Medulla oblongata (tissue), 1 donor: ENCODE measurements around the gene JUNB.

ENCODE experiments used
- DNase-seq: peaks from one replicate; pipeline ENCODE4 v3.0.0-alpha.2; 2015; ENCODE audit errors: extremely low spot score

JUNB gene

GRCh38 chr19:12791345-12792050 is at the start of gene JUNB:
TSS of gene JUNB (plus strand) at chr19:12791486. CDS start at chr19:12791772, 286 bp downstream.
- DNase-seq: peak; percentile 98

DNA sequence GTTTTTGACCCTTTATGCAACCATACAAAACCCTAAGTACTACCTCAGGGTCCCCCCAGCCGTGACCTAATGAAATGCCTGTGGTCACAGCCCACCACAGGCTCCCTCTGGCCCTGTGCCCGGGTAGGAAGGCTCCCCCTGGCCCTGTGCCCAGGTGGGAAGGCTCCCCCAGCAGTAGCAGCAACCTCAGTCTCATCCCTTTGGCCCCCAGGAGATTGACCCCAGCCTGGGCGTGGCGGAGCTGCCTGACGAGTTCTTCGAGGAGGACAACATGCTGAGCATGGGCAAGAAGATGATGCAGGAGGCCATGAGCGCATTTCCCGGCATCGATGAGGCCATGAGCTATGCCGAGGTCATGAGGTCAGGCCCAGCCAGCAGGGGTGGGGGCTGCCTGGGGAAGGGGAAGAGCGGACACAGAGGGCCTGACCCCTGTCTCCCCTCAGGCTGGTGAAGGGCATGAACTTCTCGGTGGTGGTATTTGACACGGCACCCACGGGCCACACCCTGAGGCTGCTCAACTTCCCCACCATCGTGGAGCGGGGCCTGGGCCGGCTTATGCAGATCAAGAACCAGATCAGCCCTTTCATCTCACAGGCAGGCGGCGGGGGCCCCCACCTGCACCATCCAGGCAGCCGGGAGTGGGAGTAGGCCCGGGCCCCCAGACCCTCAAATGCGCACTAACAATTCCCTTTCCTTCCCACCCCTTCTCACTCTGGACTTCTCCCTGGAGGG is 46.0 kb upstream of the JUNB start:
- no peak for DNase-seq

GRCh38 chr19:12748489-12748888 is 42.8 kb upstream of the JUNB start:
- no peak for DNase-seq

DNA sequence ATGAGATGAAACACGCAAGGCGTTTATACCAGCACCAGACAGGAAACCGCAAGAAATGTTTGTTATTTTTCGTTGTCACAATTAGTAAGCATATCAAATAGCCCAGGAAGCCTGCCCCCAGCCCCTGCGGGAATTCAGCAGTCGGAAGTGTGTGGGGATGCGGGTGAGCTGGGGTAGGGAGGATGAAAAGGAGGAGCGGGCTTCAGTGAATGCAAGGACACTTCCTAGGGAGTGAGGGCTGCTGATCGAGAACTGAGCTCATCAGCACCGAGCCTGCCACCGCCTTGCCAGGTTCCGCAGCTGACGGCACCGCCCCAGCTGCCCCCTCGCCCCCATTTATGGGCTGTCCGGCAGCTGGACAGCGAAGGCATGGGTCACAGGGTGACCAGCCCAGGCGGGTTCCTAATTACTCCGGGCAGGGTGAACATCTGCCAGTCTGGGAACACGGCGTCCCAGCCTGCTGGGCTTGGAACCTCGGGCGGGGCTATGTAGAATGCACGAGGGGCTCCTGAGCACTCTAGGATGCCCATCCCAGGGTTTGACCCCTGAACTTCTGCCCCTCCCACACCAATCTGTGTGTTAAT is 41.3 kb upstream of the JUNB start:
- no peak for DNase-seq

GRCh38 chr19:12750851-12751250 is 40.4 kb upstream of the JUNB start:
- DNase-seq: no peak

DNA sequence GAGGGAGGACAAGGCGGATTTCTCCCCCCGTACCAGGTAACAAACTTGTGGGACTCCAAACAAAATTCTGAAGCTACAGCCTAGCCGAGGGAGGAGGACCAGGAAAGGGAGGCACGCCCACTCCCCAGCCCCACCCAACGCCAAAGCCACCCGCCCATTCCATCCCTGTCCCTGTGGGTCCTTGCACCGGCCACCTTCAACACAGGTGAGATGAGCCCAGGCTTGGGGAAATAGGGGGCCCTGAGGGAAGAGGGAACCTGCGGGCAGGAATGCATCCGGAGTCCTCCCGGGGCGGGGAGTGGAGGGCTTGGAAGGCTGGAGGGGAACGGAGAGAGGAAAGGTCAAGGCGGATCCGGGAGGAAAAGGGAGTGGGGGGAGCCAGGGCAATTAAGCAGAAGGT is 39.7 kb upstream of the JUNB start, which contains the start of gene BEST2:
Gene BEST2, plus strand, starts transcription at position 157 of the 400 bp plus-strand sequence. CDS start 802 bp downstream, outside the sequence.
- DNase-seq: no peak

- no peak for DNase-seq
These were observed 39.1 kb upstream of the JUNB start for GRCh38 chr19:12752056-12752781.

DNA sequence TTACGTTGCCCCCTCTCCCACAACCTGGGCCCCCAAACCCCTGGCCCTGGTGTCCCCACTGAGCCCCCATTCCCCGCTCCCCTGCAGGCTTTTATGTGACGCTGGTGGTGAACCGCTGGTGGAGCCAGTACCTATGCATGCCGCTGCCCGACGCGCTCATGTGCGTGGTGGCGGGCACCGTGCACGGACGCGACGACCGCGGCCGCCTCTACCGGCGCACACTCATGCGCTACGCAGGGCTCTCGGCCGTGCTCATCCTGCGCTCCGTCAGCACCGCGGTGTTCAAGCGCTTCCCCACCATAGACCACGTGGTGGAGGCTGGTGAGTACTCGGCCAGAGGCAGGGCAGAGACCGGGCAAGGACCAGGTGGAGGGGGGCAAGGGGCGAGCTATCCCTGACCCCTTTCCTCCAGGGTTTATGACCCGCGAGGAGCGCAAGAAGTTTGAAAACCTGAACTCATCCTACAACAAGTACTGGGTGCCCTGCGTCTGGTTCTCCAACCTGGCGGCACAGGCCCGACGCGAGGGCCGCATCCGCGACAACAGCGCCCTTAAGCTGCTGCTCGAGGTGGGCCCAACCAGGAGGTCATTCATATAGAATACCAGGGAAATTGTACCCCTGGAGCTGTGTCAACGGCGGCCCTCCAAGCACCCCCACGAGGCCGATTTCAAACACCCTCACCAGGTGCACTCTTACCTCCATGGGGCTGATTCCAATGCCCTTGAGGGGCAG is 36.7 kb upstream of the JUNB start:
- DNase-seq: no peak

DNA sequence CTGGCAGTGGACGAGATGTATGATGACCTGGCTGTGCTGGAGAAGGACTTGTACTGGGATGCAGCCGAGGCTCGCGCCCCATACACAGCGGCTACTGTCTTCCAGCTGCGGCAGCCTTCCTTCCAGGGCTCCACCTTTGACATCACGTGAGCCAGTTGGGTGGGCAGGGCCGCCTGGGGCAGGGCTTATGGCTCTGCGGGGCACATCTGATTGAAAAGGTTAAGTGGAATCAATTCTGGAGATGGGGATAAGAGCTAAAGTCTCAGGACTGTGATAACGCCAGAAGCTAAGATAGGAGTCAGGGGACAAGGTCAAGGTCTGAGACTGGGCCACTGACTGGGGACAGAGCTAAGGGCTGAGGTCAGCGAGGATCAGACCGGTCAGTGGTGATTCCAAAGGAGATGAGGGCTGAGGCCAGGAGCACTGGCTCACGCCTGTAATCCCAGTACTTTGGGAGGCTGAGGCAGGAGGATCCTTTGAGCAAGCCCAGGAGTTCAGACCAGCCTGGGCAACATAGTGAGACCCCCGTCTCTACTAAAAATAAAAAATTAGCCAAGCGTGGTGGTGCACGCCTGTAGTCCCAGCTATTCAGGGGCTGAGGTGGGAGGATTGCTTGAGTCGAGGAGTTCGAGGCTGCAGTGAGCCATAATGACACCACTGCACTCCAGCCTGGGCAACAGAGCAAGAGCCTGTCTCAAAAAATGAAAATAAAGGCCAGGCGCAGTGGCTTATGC is 35.0 kb upstream of the JUNB start:
- DNase-seq: no peak

DNA sequence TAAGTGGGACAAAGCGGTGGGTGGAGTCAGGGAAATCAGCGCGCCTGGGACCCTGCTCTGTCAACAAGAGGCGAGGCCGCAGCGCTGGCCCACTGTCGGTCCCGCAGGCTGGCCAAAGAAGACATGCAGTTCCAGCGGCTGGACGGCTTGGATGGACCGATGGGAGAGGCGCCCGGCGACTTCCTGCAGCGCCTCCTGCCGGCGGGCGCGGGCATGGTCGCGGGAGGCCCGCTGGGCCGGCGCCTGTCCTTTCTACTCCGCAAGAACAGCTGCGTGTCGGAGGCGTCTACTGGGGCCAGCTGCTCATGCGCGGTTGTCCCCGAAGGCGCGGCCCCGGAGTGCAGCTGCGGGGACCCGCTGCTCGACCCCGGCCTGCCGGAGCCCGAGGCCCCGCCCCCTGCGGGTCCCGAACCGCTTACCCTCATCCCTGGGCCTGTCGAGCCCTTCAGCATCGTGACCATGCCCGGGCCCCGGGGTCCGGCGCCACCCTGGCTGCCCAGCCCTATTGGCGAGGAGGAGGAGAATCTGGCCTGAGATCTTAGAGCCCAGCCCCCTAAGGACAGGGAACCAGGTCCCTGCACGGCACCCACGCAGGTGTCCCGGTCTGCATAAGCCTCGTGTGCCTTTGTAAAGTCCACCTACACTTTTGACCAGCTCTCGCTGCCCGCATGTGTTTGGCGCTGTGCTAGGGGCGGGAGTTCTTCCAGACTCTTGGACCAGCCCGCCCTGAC is 33.6 kb upstream of the JUNB start:
- DNase-seq: peak; percentile 58

- DNase-seq: no peak
These were observed 31.6 kb upstream of the JUNB start for GRCh38 chr19:12759686-12760085.

DNA sequence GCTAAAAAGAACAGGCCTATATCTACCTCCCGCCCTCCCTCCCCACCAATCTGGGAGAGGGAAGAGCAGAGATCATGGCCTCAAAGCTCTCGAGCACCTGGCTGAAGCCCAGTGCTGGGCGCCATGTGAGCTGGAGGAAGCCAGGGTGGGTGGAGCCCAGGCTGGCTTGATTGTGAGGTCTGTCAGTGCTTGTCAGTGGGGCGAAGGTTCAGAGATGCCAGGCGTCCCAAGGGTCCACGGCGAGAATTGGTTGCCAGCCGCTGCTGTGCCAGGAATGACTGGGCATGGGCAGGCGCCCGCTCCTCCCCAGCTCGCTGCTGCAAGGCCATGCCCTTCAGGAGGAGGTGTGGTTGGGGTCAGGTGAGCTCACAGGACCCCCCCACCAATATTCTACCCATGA is 28.2 kb upstream of the JUNB start:
- DNase-seq: no peak

- no peak for DNase-seq
These were observed 26.6 kb upstream of the JUNB start for GRCh38 chr19:12764698-12765097.

DNA sequence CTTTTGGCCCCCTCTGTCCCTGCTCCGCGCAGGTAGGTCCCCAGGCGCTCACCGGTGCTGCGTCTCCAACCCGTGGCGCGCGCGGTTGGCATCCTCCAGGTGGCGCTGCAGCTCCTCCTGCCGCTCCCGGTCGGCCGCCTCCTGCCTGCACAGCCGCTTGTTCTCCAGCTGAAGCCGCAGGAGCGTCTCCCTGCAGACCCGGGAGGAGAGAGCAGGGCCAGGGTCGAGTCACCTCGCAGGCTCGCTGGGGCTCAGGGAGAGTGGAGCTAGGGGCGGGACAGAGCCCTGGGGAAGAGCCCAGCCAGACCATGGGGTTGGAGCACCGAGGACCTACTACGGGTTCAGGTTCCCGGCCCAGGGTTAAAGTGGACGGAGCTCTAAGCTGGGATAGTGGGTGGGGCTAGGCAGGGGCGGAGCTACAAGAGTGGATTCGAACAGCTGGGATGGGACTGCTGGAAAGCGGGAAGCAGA is 25.2 kb upstream of the JUNB start:
- DNase-seq: no peak

GRCh38 chr19:12767150-12767549 is 24.1 kb upstream of the JUNB start:
- DNase-seq: no peak

GRCh38 chr19:12767666-12768065 is 23.6 kb upstream of the JUNB start:
- no peak for DNase-seq

DNA sequence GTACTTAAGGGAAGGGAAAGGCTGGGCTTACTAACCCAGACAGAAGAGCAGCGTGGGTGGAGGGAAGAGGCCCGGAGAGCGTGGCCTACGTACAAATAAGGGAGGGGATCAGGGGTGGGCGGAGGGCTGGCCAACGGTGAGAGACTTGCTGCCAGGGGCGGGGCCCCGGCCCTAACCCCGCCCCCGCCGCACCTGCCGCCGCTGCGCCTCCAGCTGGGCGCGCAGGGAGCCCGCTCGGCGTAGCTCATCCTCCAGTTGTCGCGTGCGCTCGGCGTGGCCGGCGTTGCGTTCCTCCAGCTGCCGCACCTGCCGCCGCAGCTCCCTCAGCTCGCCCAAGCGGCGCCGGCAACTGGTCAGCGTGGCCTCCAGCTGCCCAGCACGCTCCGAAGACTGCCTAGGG is 21.6 kb upstream of the JUNB start:
- no peak for DNase-seq

- no peak for DNase-seq
These were observed 20.4 kb upstream of the JUNB start for GRCh38 chr19:12770922-12771321.

DNA sequence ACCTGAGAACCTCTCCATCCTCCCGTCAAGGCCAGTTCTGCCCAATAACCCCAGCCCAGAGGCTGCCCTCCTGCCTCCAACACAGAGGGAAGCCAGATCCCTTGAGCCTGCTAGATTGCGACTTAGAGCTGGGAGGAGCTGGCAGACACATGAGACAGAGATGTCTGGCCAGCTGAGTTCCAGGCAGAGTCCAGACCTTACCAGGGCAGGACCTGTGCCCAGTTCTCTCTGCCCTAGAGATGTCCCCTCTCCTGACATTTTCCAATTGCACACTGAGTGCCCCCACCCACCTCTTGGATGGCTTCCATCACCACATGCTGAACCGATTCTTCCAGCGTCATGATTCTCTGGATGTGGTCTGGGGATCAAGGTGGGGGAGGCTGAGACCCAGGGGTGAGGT is 19.0 kb upstream of the JUNB start:
- no peak for DNase-seq

- no peak for DNase-seq
These were observed 17.7 kb upstream of the JUNB start for GRCh38 chr19:12773571-12773970.
